BLaER1 treated with 17β-estradiol and CSF1 and Interleukin-3, amounts not matched to agents 10 nM and 100 nM (cell line): ENCODE measurements around the gene CEP57.

Experiments used
- H3K27ac ChIP-seq, 11 experiments: shearing (Covaris generic); formaldehyde crosslinking; 2 replicates each; pipeline ENCODE4 v1.8.1; 2022
- H3K27me3 ChIP-seq, 11 experiments: shearing (Covaris generic); formaldehyde crosslinking; 2 replicates each; pipeline ENCODE4 v1.8.1; 2022
- H3K36me3 ChIP-seq, 11 experiments: shearing (Covaris generic); formaldehyde crosslinking; 2 replicates each; pipeline ENCODE4 v1.8.1; 2022
- H3K4me1 ChIP-seq, 10 experiments: shearing (Covaris generic); formaldehyde crosslinking; 2 replicates each; pipeline ENCODE4 v1.8.1; 2022
- H3K4me2 ChIP-seq, 11 experiments: shearing (Covaris generic); formaldehyde crosslinking; 2 replicates each; pipeline ENCODE4 v1.8.1; 2022
- H3K4me3 ChIP-seq, 10 experiments: shearing (Covaris generic); formaldehyde crosslinking; 2 replicates each; pipeline ENCODE4 v1.8.1; 2022
- H3K9ac ChIP-seq, 11 experiments: shearing (Covaris generic); formaldehyde crosslinking; 2 replicates each; pipeline ENCODE4 v1.8.1; 2022
- H3K9me3 ChIP-seq, 11 experiments: shearing (Covaris generic); formaldehyde crosslinking; replicated peaks in 1 of 11; 2 replicates each; pipeline ENCODE4 v1.8.1; 2022
- H4K20me1 ChIP-seq, 11 experiments: shearing (Covaris generic); formaldehyde crosslinking; 2 replicates each; pipeline ENCODE4 v1.8.1; 2022
- Cebpa-rat ChIP-seq, 11 experiments: shearing (Covaris generic); IDR thresholded peaks; 2 replicates each; pipeline ENCODE4 v1.8.1; 2022

Gene CEP57

GRCh38 chr11:95776859-95777258 lies 13.4 kb upstream of the CEP57 start:
- no peak overlapping the region for H3K4me2 ChIP-seq
- H3K9me3 ChIP-seq = no peaks in the 10 kb centered on the region
- no peaks in the 10 kb centered on the region for H3K27me3 ChIP-seq
- peaks cover 0 to 12% (median 0%) of the 10 kb centered on the region in 11 experiments; a peak in 1 of 22 replicates for H4K20me1 ChIP-seq
- no peak overlapping the region for H3K9ac ChIP-seq
- no peak overlapping the region for H3K4me3 ChIP-seq
- no peak for TF ChIP-seq Cebpa-rat (IDR thresholded peaks at IDR 0.05)
- H3K27ac ChIP-seq = no peak overlapping the region
- H3K4me1 ChIP-seq = no peaks in the 10 kb centered on the region
- H3K36me3 ChIP-seq = peaks cover 78 to 96% (median 93%) of the 10 kb centered on the region in 11 experiments

GRCh38 chr11:95778699-95779098 lies 11.6 kb upstream of the CEP57 start:
- no peak overlapping the region for H3K4me3 ChIP-seq
- H3K9me3 ChIP-seq = no peaks in the 10 kb centered on the region
- no peak overlapping the region for H3K27ac ChIP-seq
- no peak overlapping the region for H3K4me2 ChIP-seq
- H3K36me3 ChIP-seq = peaks cover 86 to 100% (median 98%) of the 10 kb centered on the region in 11 experiments
- peaks cover 0 to 12% (median 0%) of the 10 kb centered on the region in 11 experiments; a peak in 2 of 22 replicates for H4K20me1 ChIP-seq
- H3K9ac ChIP-seq = no peak overlapping the region
- TF ChIP-seq Cebpa-rat (IDR thresholded peaks at IDR 0.05) = no peak
- no peaks in the 10 kb centered on the region for H3K27me3 ChIP-seq
- H3K4me1 ChIP-seq = peaks cover 0 to 3% (median 0%) of the 10 kb centered on the region in 10 experiments; a peak in 2 of 20 replicates

GRCh38 chr11:95780544-95780943 lies 9.8 kb upstream of the CEP57 start:
- peaks cover 0 to 3% (median 0%) of the 10 kb centered on the region in 10 experiments; a peak in 2 of 20 replicates for H3K4me1 ChIP-seq
- H3K27me3 ChIP-seq = no peaks in the 10 kb centered on the region
- no peak for TF ChIP-seq Cebpa-rat (IDR thresholded peaks at IDR 0.05)
- peaks cover 0 to 12% (median 0%) of the 10 kb centered on the region in 11 experiments; a peak in 2 of 22 replicates for H4K20me1 ChIP-seq
- no peaks in the 10 kb centered on the region for H3K9me3 ChIP-seq
- no peak overlapping the region for H3K4me3 ChIP-seq
- no peak overlapping the region for H3K27ac ChIP-seq
- no peak overlapping the region for H3K4me2 ChIP-seq
- peaks cover 86 to 100% (median 98%) of the 10 kb centered on the region in 11 experiments for H3K36me3 ChIP-seq
- H3K9ac ChIP-seq = no peak overlapping the region

- H3K36me3 ChIP-seq = peaks cover 31 to 47% (median 35%) of the 10 kb centered on the region in 11 experiments
- H3K4me3 ChIP-seq = peak overlapping the region; percentile 75 to 99 (median 92)
- no peaks in the 10 kb centered on the region for H3K9me3 ChIP-seq
- no peaks in the 10 kb centered on the region for H3K27me3 ChIP-seq
- peaks cover 24 to 36% (median 28%) of the 10 kb centered on the region in 10 experiments for H3K4me1 ChIP-seq
- peak overlapping the region; percentile 87 to 99 (median 94) for H3K9ac ChIP-seq
- H4K20me1 ChIP-seq = peaks cover 0 to 20% (median 0%) of the 10 kb centered on the region in 11 experiments; a peak in 3 of 22 replicates
- TF ChIP-seq Cebpa-rat (IDR thresholded peaks at IDR 0.05) = no peak
- H3K27ac ChIP-seq = peak overlapping the region; percentile 90 to 99 (median 94)
- peak overlapping the region; percentile 80 to 92 (median 88) for H3K4me2 ChIP-seq
These were observed 1.3 kb upstream of the CEP57 start for GRCh38 chr11:95788921-95789505.

GRCh38 chr11:95789506-95790122 lies 684 bp upstream of the CEP57 start, which contains the start of gene FAM76B:
Gene FAM76B (minus strand): TSS chr11:95789782. CDS start chr11:95789478, 304 bp downstream.
- 0 out of 22 replicates have a peak, but pooled peaks of 1 of the 11 experiments have one; percentile 39 for TF ChIP-seq Cebpa-rat (IDR thresholded peaks at IDR 0.05)
- H3K9me3 ChIP-seq = no peaks in the 10 kb centered on the region
- H3K27ac ChIP-seq = peak within 1 kb of the TSS; percentile 90 to 99 (median 94)
- peak within 1 kb of the TSS; percentile 87 to 99 (median 94) for H3K9ac ChIP-seq
- no peaks in the 10 kb centered on the region for H3K27me3 ChIP-seq
- H4K20me1 ChIP-seq = peaks cover 0 to 24% (median 0%) of the 10 kb centered on the region in 11 experiments; a peak in 3 of 22 replicates
- H3K4me3 ChIP-seq = peak within 1 kb of the TSS; percentile 75 to 99 (median 92)
- peak within 1 kb of the TSS; percentile 83 to 95 (median 92) for H3K4me2 ChIP-seq
- peaks cover 24 to 36% (median 28%) of the 10 kb centered on the region in 10 experiments for H3K4me1 ChIP-seq
- peaks cover 25 to 45% (median 30%) of the 10 kb centered on the region in 11 experiments for H3K36me3 ChIP-seq

GRCh38 chr11:95790933-95791708 lies 823 bp downstream of the CEP57 start:
- peak overlapping the region; percentile 90 to 99 (median 94) for H3K27ac ChIP-seq
- TF ChIP-seq Cebpa-rat (IDR thresholded peaks at IDR 0.05) = no peak
- H3K4me2 ChIP-seq = peak overlapping the region; percentile 77 to 95 (median 91)
- peak overlapping the region; percentile 75 to 99 (median 92) for H3K4me3 ChIP-seq
- peak overlapping the region; percentile 87 to 99 (median 94) for H3K9ac ChIP-seq
- no peaks in the 10 kb centered on the region for H3K9me3 ChIP-seq
- peaks cover 0 to 31% (median 3%) of the 10 kb centered on the region in 11 experiments; a peak in 5 of 22 replicates for H4K20me1 ChIP-seq
- H3K36me3 ChIP-seq = peaks cover 10 to 30% (median 15%) of the 10 kb centered on the region in 11 experiments; a peak in 21 of 22 replicates
- no peaks in the 10 kb centered on the region for H3K27me3 ChIP-seq
- peaks cover 24 to 36% (median 28%) of the 10 kb centered on the region in 10 experiments for H3K4me1 ChIP-seq

GRCh38 chr11:95791709-95792033 lies 1.4 kb downstream of the CEP57 start:
- peak overlapping the region in 6 of 11 experiments; percentile 90 to 97 (median 92); a peak in 7 of 22 replicates for H3K27ac ChIP-seq
- no peak for TF ChIP-seq Cebpa-rat (IDR thresholded peaks at IDR 0.05)
- peak overlapping the region in 10 of 11 experiments; percentile 87 to 99 (median 93); a peak in 19 of 22 replicates for H3K9ac ChIP-seq
- no peaks in the 10 kb centered on the region for H3K9me3 ChIP-seq
- H4K20me1 ChIP-seq = peaks cover 0 to 37% (median 3%) of the 10 kb centered on the region in 11 experiments; a peak in 5 of 22 replicates
- H3K27me3 ChIP-seq = no peaks in the 10 kb centered on the region
- peaks cover 24 to 36% (median 28%) of the 10 kb centered on the region in 10 experiments for H3K4me1 ChIP-seq
- peak overlapping the region; percentile 75 to 99 (median 92) for H3K4me3 ChIP-seq
- peaks cover 6 to 24% (median 12%) of the 10 kb centered on the region in 11 experiments; a peak in 16 of 22 replicates for H3K36me3 ChIP-seq
- H3K4me2 ChIP-seq = peak overlapping the region; percentile 77 to 95 (median 91)

GRCh38 chr11:95792200-95792599 lies 1.9 kb downstream of the CEP57 start:
- H3K27me3 ChIP-seq = no peaks in the 10 kb centered on the region
- no peak for TF ChIP-seq Cebpa-rat (IDR thresholded peaks at IDR 0.05)
- peak overlapping the region; percentile 77 to 95 (median 91); a peak in 21 of 22 replicates for H3K4me2 ChIP-seq
- H3K9me3 ChIP-seq = no peaks in the 10 kb centered on the region
- H3K4me3 ChIP-seq = peak overlapping the region in 4 of 10 experiments; percentile 89 to 99 (median 94); a peak in 4 of 20 replicates
- no peak overlapping the region for H3K27ac ChIP-seq
- H3K36me3 ChIP-seq = peaks cover under 1 to 19% (median 8%) of the 10 kb centered on the region in 11 experiments; a peak in 16 of 22 replicates
- peaks cover 0 to 38% (median 3%) of the 10 kb centered on the region in 11 experiments; a peak in 5 of 22 replicates for H4K20me1 ChIP-seq
- H3K4me1 ChIP-seq = peaks cover 24 to 36% (median 28%) of the 10 kb centered on the region in 10 experiments
- peak overlapping the region in 2 of 11 experiments; percentile 88 to 92; a peak in 3 of 22 replicates for H3K9ac ChIP-seq
